Measurements from ENCODE around the gene DEPDC1.

- no peak for TF ChIP-seq CTCF (conservative IDR thresholded peaks at IDR 0.05; ENCODE audit: low read length)
- TF ChIP-seq EZH2phosphoT487 (IDR thresholded peaks at IDR 0.05; ENCODE audit: borderline replicate concordance), result no peak
These were observed 40.7 kb downstream of the DEPDC1 start for GRCh38 chr1:68456202-68456601.

All from Loucy (cell line).